PC-3 (cell line): ENCODE data around the gene STX12. TPM values are rescaled to one million over a fixed set of nuclear protein-coding genes. Genes with fewer than 3 reads are reported as not detected.

Experiments used
- ATAC-seq: fragments of 200-7000 bp; cut with Tn5 transposase; 2 replicates; pipeline ENCODE4 v1.9.1; 2020; ENCODE audit warnings: mild to moderate bottlenecking, moderate library complexity
- BruUV-seq: library from RNA; stranded (reverse); fragments of 400-500 nt; replicated peaks from 2 replicates; lab custom pipeline; 2021; lab: Mats Ljungman, UMichigan
- CTCF ChIA-PET: fragments of 300-600 bp; sonication (Branson Sonifier 250); formaldehyde crosslinking; loops from one replicate; lab custom pipeline; 2022; ENCODE audit warnings: antibody characterized with exemption; lab: Charles Lee
- POLR2A ChIA-PET: fragments of 300-600 bp; sonication (Branson Sonifier 250); formaldehyde crosslinking; loops from one replicate; lab custom pipeline; 2022; ENCODE audit warnings: antibody characterized with exemption; ENCODE audit not compliant: unreplicated experiment; lab: Charles Lee
- DNase-seq: peaks from one replicate; pipeline ENCODE4 v3.0.0-alpha.2; 2015
- H2AFZ ChIP-seq: fragments of 300-600 bp; sonication (generic); 2 replicates; pipeline ENCODE4 v1.6.0; 2016; ENCODE audit warnings: antibody characterized with exemption, low read length
- H3F3A ChIP-seq: fragments of 300-600 bp; sonication (generic); one replicate; pipeline ENCODE4 v1.6.0; 2017; ENCODE audit warnings: antibody characterized with exemption, low read length, control low read depth, mild to moderate bottlenecking; ENCODE audit not compliant: unreplicated experiment
- H3K27ac ChIP-seq: fragments of 300-600 bp; sonication (generic); 2 replicates; pipeline ENCODE4 v1.5.1; 2016; ENCODE audit warnings: mild to moderate bottlenecking, low read length
- H3K27me3 ChIP-seq: fragments of 300-600 bp; sonication (generic); 2 replicates; pipeline ENCODE4 v1.6.1; 2016; ENCODE audit warnings: low read length, mixed read lengths
- H3K36me3 ChIP-seq: fragments of 300-600 bp; sonication (generic); 2 replicates; pipeline ENCODE4 v1.6.1; 2016; ENCODE audit warnings: low read depth, mixed run types, low read length, mixed read lengths
- H3K4me1 ChIP-seq: fragments of 300-600 bp; sonication (generic); 2 replicates; pipeline ENCODE4 v1.5.1; 2016; ENCODE audit warnings: low read length; ENCODE audit not compliant: insufficient read depth
- H3K4me2 ChIP-seq: fragments of 300-600 bp; sonication (generic); 2 replicates; pipeline ENCODE4 v1.6.0; 2016; ENCODE audit warnings: low read length
- H3K4me3 ChIP-seq: fragments of 300-600 bp; sonication (generic); 2 replicates; pipeline ENCODE4 v1.5.1; 2016; ENCODE audit warnings: mild to moderate bottlenecking, low read length, mixed read lengths
- H3K79me2 ChIP-seq: fragments of 300-600 bp; sonication (generic); 2 replicates; pipeline ENCODE4 v1.6.1; 2017; ENCODE audit warnings: low read length, mixed read lengths
- H3K9ac ChIP-seq: fragments of 300-600 bp; sonication (generic); 2 replicates; pipeline ENCODE4 v1.6.0; 2016; ENCODE audit warnings: mild to moderate bottlenecking, low read length
- H3K9me2 ChIP-seq: fragments of 300-600 bp; sonication (generic); replicated peaks from 2 replicates; pipeline ENCODE4 v1.6.1; 2016; ENCODE audit warnings: mixed run types, low read length, mixed read lengths
- H3K9me3 ChIP-seq: fragments of 300-600 bp; sonication (generic); 2 replicates; pipeline ENCODE4 v1.6.1; 2016; ENCODE audit warnings: low read length, mixed read lengths
- H4K20me1 ChIP-seq: fragments of 300-600 bp; sonication (generic); 2 replicates; pipeline ENCODE4 v1.6.1; 2016; ENCODE audit warnings: low read length, mixed read lengths
- CTCF ChIP-seq: fragments of 300-600 bp; sonication (generic); conservative IDR thresholded peaks from 2 replicates; pipeline ENCODE4 v1.5.1; 2017; ENCODE audit warnings: antibody characterized with exemption, low read depth, mild to moderate bottlenecking, low read length
- EZH2 ChIP-seq: fragments of 300-600 bp; sonication (generic); IDR thresholded peaks from one replicate; pipeline ENCODE4 v1.6.1; 2017; ENCODE audit warnings: antibody characterized with exemption, mild to moderate bottlenecking, low read length; ENCODE audit not compliant: unreplicated experiment
- EZH2phosphoT487 ChIP-seq: fragments of 300-600 bp; sonication (generic); IDR thresholded peaks from 2 replicates; pipeline ENCODE4 v1.6.1; 2018; ENCODE audit warnings: mild to moderate bottlenecking, antibody characterized with exemption, low read length, borderline replicate concordance
- intact Hi-C: fragments of 100-400 bp; cut with micrococcal nuclease; formaldehyde crosslinking; loops from 2 replicates; pipeline ENCODE4 v1.9.0; 2023
- total RNA-seq: library from RNA; depleted of rRNA; stranded (reverse); fragments of >200 nt; gene quantifications from 2 replicates; pipeline ENCODE4 v1.2.3, GENCODE V29; 2014

Gene STX12
- total RNA-seq, 1 experiment from 2014 or later, result 28.5 TPM

GRCh38 chr1:27863538-27863915 is 90.5 kb downstream of the STX12 start:
- H3K4me2 ChIP-seq, result peak overlapping the region; percentile 46; the same call in 1 of the 2 replicates

GRCh38 chr1:27864264-27864895 is 91.4 kb downstream of the STX12 start:
- POLR2A ChIA-PET, result no interaction called here

More at GRCh38 chr1:27863538-27863915, 90.5 kb downstream of the STX12 start:
- Histone ChIP-seq H3F3A (no peaks in the 10 kb centered on the region), H3K9ac (peak overlapping the region; percentile 65), H3K36me3 (no peaks in the 10 kb centered on the region), H3K9me2 (no peaks in the 10 kb centered on the region), H3K79me2 (no peaks in the 10 kb centered on the region), H3K27me3 (no peaks in the 10 kb centered on the region), H3K27ac (peak overlapping the region; percentile 90), H2AFZ (peak overlapping the region; percentile 22; the same call in 1 of the 2 replicates), H3K9me3 (no peaks in the 10 kb centered on the region), H4K20me1 (no peaks in the 10 kb centered on the region), H3K4me3 (no peak overlapping the region), H3K4me1 (peaks cover 29% of the 10 kb centered on the region)
- ChIA-PET POLR2A (no interaction called here), CTCF (interaction anchor here (0.5 to 0.6 kb wide), 2 partner anchors 93 to 108 kb away, joined by 3 to 4 read pairs; no protein-coding TSS in a partner anchor)
- peak; percentile 11; the same call in 1 of the 2 replicates for ATAC-seq
- TF ChIP-seq EZH2 (no peak), CTCF (no peak), EZH2phosphoT487 (no peak)
- BruUV-seq, result no TSS peak
- intact Hi-C loops, result loop anchor here (1.0 kb wide), 1 partner anchor 12 kb away; no protein-coding TSS in a partner anchor
- no peak for DNase-seq

More at GRCh38 chr1:27864264-27864895, 91.4 kb downstream of the STX12 start:
- Histone ChIP-seq H3K4me3 (no peak overlapping the region), H3K9me3 (no peaks in the 10 kb centered on the region), H3K9ac (peak overlapping the region; percentile 65; the same call in 1 of the 2 replicates), H3K79me2 (no peaks in the 10 kb centered on the region), H3K36me3 (no peaks in the 10 kb centered on the region), H3K4me2 (no peak overlapping the region), H3K9me2 (no peaks in the 10 kb centered on the region), H3F3A (no peaks in the 10 kb centered on the region), H3K27ac (peak overlapping the region; percentile 90), H4K20me1 (no peaks in the 10 kb centered on the region), H3K27me3 (no peaks in the 10 kb centered on the region), H3K4me1 (peaks cover 28% of the 10 kb centered on the region), H2AFZ (no peak overlapping the region)
- intact Hi-C loops, result no loop called here
- CTCF ChIA-PET, result interaction anchor here (0.5 kb wide), 1 partner anchor 107 kb away, joined by 4 read pairs; no protein-coding TSS in a partner anchor
- DNase-seq (peak; percentile 63), ATAC-seq (no peak)
- BruUV-seq, result no TSS peak
- TF ChIP-seq CTCF (no peak), EZH2phosphoT487 (no peak), EZH2 (no peak)
